Esophagus muscularis mucosa (tissue), 4 donors: ENCODE results near the gene FBXO24. TPM values are rescaled to one million over a fixed set of nuclear protein-coding genes. Genes with fewer than 3 reads are reported as not detected.

Source experiments
- DNase-seq: peaks from one replicate; pipeline ENCODE4 v3.0.0-alpha.2; 2017; ENCODE audit errors: extremely low spot score
- H3K27ac ChIP-seq, 4 donors: fragments of 200-600 bp; sonication (generic); replicated peaks in 1 of 4; 1 replicate in 3 of 4; 2 replicates in 1 of 4; pipeline ENCODE4 v1.5.1; 2016 to 2019; ENCODE audit warnings: mild to moderate bottlenecking in 1 of 4
- H3K27me3 ChIP-seq, 4 donors: fragments of 200-600 bp; sonication (generic); one replicate each; pipeline versions ENCODE4 v1.5.1 to v1.6.0; 2016 to 2019
- H3K36me3 ChIP-seq, 4 donors: fragments of 200-600 bp; sonication (generic); one replicate each; pipeline ENCODE4 v1.5.1; 2016 to 2019
- H3K4me1 ChIP-seq, 4 donors: fragments of 200-600 bp; sonication (generic); one replicate each; pipeline ENCODE4 v1.5.1; 2016 to 2019
- H3K4me3 ChIP-seq, 4 donors: fragments of 200-600 bp; sonication (generic); 1 replicate in 2 of 4; 2 replicates in 2 of 4; pipeline ENCODE4 v1.5.1; 2016 to 2019; ENCODE audit warnings: mild to moderate bottlenecking in 4 of 4, moderate library complexity in 1 of 4
- H3K9me3 ChIP-seq, 4 donors: fragments of 200-600 bp; sonication (generic); 1 replicate in 3 of 4; 2 replicates in 1 of 4; pipeline ENCODE4 v1.5.1; 2016 to 2019
- EP300 ChIP-seq: sonication (generic); formaldehyde crosslinking; IDR thresholded peaks from one replicate; pipeline ENCODE4 v1.6.1; 2017; ENCODE audit warnings: antibody characterized with exemption
- POLR2A ChIP-seq: fragments of 450-650 bp; IDR thresholded peaks from one replicate; pipeline ENCODE4 v1.6.1; 2017; ENCODE audit warnings: antibody characterized with exemption, moderate library complexity, mild to moderate bottlenecking, low read depth
- POLR2AphosphoS5 ChIP-seq, 2 donors: sonication (generic); formaldehyde crosslinking; IDR thresholded peaks; one replicate each; pipeline ENCODE4 v1.6.1; 2017; ENCODE audit warnings: antibody characterized with exemption in 2 of 2
- WGBS: methylation state at CpG from one replicate; pipeline ENCODE4 v1.1.5; 2018; 5-methylcytosine and 5-hydroxymethylcytosine counted together
- intact Hi-C: fragments of 100-400 bp; cut with DNase I; formaldehyde crosslinking; loops from one replicate; pipeline ENCODE4 v1.15.1; 2023
- total RNA-seq, 4 donors: library from RNA; depleted of rRNA; stranded (reverse); fragments of >200 nt; gene quantifications; one replicate each; pipeline versions ENCODE4 v1.1.0 to v1.2.1, GENCODE V29; 2016
- TF ChIP-seq, protein P1 (sequence below), 3 experiments: fragments of 200-600 bp in 2 of 3; fragments of 450-650 bp in 1 of 3; sonication (generic) in 2 of 3; IDR thresholded peaks; one replicate each; pipeline ENCODE4 v1.5.1; 2017 to 2019; ENCODE audit warnings: antibody characterized with exemption in 3 of 3, mild to moderate bottlenecking in 2 of 3, moderate library complexity in 1 of 3

The FBXO24 gene
- total RNA-seq, 4 donors from 2014 or later, result 0.13 to 0.83 (median 0.48) TPM

GRCh38 chr7:100572949-100573675, 13.0 kb upstream of the FBXO24 start:
- H3K36me3 ChIP-seq, result peaks cover 34 to 55% (median 47%) of the 10 kb centered on the region in 4 donors
- TF ChIP-seq, protein P1, sequence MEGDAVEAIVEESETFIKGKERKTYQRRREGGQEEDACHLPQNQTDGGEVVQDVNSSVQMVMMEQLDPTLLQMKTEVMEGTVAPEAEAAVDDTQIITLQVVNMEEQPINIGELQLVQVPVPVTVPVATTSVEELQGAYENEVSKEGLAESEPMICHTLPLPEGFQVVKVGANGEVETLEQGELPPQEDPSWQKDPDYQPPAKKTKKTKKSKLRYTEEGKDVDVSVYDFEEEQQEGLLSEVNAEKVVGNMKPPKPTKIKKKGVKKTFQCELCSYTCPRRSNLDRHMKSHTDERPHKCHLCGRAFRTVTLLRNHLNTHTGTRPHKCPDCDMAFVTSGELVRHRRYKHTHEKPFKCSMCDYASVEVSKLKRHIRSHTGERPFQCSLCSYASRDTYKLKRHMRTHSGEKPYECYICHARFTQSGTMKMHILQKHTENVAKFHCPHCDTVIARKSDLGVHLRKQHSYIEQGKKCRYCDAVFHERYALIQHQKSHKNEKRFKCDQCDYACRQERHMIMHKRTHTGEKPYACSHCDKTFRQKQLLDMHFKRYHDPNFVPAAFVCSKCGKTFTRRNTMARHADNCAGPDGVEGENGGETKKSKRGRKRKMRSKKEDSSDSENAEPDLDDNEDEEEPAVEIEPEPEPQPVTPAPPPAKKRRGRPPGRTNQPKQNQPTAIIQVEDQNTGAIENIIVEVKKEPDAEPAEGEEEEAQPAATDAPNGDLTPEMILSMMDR (IDR thresholded peaks at IDR 0.05), result no peak
- no peak for TF ChIP-seq POLR2A
- TF ChIP-seq EP300, result no peak
- no peak for TF ChIP-seq POLR2AphosphoS5 (IDR thresholded peaks at IDR 0.05)
- no peak overlapping the region for H3K4me3 ChIP-seq
- H3K9me3 ChIP-seq, result no peaks in the 10 kb centered on the region
- no peak overlapping the region for H3K27ac ChIP-seq
- 91% methylated on average over 11 of the region's 30 CpGs for WGBS
- DNase-seq, result no peak
- H3K4me1 ChIP-seq, result peaks cover 13 to 29% (median 21%) of the 10 kb centered on the region in 4 donors
- intact Hi-C loops, result no loop called here
- peaks cover 0 to 62% (median 1%) of the 10 kb centered on the region in 4 donors for H3K27me3 ChIP-seq

DNA sequence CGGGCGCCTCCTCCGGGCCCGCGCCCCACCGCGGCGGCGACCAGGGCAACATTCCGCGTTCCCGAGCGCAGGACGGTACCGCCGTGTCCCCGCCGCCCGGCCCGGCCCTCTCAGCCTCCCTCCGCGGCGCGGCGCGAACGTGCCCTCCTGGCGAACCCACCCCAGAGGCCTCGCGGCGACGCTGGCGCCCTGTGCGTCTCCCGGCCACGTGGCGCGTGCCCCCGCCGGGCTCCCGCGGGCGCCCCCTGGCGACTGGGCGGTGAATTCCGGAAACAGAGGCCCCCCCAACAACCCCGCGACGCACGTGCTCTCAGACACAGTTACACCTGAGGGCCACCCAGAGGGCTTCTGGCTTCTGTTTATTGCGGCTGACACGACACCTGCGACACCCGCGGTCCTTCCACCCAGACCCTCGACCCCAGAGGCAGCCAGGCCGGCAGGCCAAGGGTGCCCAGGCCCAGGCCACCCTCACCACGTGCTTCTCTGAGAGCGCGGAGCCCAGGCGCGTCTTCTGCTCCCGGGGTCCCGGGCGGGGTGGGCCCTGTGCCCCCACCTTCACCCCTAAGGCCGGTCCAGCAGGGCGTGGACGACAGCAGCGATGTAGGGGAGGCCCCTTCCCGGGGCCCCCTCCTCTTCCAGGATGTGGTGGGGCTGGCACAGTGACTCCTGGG, 12.3 kb upstream of the FBXO24 start, which contains the start of gene SAP25:
TSS of gene SAP25 (minus strand) at position 210 of the 671 bp plus-strand sequence. CDS start at position 52, 158 bp downstream.
- intact Hi-C loops, result no loop called here
- DNase-seq, result no peak
- TF ChIP-seq, protein P1 (IDR thresholded peaks at IDR 0.05), result peak in 1 of 3 experiments; percentile 19
- TF ChIP-seq POLR2AphosphoS5 (IDR thresholded peaks at IDR 0.05), result no peak
- TF ChIP-seq POLR2A, result no peak
- TF ChIP-seq EP300, result no peak
- no peak within 1 kb of the TSS for H3K4me3 ChIP-seq
- H3K4me1 ChIP-seq, result peaks cover 13 to 24% (median 21%) of the 10 kb centered on the region in 4 donors
- no peak within 1 kb of the TSS for H3K27ac ChIP-seq
- peaks cover 42 to 62% (median 54%) of the 10 kb centered on the region in 4 donors for H3K36me3 ChIP-seq
- no peaks in the 10 kb centered on the region for H3K9me3 ChIP-seq
- peaks cover 0 to 62% (median 1%) of the 10 kb centered on the region in 4 donors for H3K27me3 ChIP-seq
- 97% methylated on average over 7 of the region's 70 CpGs for WGBS

GRCh38 chr7:100574362-100575205, 11.5 kb upstream of the FBXO24 start:
- Histone ChIP-seq H3K4me3 (no peak overlapping the region), H3K9me3 (no peaks in the 10 kb centered on the region), H3K27ac (no peak overlapping the region), H3K27me3 (peaks cover 0 to 62% (median 1%) of the 10 kb centered on the region in 4 donors), H3K36me3 (peaks cover 46 to 70% (median 62%) of the 10 kb centered on the region in 4 donors), H3K4me1 (peaks cover 10 to 17% (median 16%) of the 10 kb centered on the region in 4 donors)
- TF ChIP-seq POLR2A (no peak), POLR2AphosphoS5 (IDR thresholded peaks at IDR 0.05) (no peak), EP300 (no peak)
- TF ChIP-seq, protein P1 (IDR thresholded peaks at IDR 0.05), result no peak
- 86% methylated on average over 44 of the region's 44 CpGs for WGBS
- no peak for DNase-seq
- intact Hi-C loops, result no loop called here

DNA sequence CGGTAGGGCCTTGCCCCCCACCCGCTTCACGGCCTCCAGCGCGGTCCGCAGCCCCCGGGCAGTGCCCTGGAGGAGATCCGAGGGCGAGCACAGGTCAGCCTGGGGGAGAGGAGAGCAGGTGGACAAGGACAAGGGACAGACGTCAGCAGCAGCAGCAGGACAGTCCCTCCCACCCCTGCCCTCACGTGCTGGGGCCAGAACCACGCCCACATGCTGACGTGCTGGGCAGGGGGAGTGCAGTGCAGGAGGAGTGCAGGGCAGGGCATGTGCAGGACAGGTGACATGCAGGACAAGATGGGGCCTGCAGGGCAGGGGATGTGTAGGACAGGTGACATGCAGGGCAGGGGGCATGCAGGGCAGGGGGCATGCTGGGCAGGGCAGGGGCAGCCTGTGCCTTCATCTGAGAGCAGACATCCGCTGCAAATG, 10.9 kb upstream of the FBXO24 start:
- Histone ChIP-seq H3K36me3 (peaks cover 51 to 76% (median 68%) of the 10 kb centered on the region in 4 donors), H3K27me3 (peaks cover 0 to 58% (median under 1%) of the 10 kb centered on the region in 4 donors), H3K27ac (no peak overlapping the region), H3K4me3 (no peak overlapping the region), H3K9me3 (no peaks in the 10 kb centered on the region), H3K4me1 (peaks cover 3 to 11% (median 10%) of the 10 kb centered on the region in 4 donors)
- intact Hi-C loops, result no loop called here
- 88% methylated on average over 14 of the region's 14 CpGs for WGBS
- no peak for TF ChIP-seq POLR2AphosphoS5 (IDR thresholded peaks at IDR 0.05)
- DNase-seq, result no peak
